HG03565 (cell line): ENCODE measurements around the gene MACROD2.

Experiments
- ATAC-seq: cut with Tn5 transposase; IDR thresholded peaks from one replicate; pipeline ENCODE4 v1.9.1; 2021; ENCODE audit warnings: mild to moderate bottlenecking, moderate library complexity; ENCODE audit not compliant: unreplicated experiment

Gene MACROD2

DNA sequence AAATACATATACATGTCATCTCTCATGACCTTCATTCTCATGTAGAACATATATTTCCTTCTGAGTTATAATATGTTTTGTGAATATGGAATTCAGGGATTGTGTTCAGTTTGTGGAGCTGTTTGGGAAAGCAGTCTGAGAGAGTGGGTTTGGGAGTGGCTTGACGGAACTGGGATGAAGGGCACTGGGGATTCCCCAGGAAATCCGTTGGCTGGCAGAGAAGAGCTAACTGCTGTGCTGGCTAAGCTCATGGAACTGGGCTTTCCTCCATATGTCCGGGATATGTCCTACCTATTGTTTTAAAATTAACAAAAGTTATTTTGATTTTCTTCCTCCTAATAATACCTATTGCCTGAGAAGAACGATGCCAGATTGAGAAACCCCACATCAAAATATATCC is 701.6 kb downstream of the MACROD2 start:
- no peak for ATAC-seq

DNA sequence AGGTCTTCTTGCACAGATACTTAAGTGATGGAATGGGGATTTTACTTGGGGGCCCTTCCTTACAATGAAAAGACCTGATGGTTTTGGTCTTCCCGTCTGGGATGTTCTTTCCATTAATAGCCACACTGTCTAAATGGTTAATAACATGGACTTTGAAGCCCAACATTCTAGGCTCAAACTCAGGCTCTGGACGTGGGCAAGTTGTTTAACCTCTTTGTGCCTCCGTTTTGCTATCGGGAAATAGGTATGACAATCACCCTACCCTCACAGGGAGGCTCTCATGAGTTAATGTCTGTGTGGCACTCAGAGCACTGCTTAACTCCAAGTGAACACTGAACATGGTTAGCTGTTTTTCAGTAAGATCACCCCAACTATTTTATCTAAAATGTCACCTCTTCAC is 702.8 kb downstream of the MACROD2 start:
- no peak for ATAC-seq

DNA sequence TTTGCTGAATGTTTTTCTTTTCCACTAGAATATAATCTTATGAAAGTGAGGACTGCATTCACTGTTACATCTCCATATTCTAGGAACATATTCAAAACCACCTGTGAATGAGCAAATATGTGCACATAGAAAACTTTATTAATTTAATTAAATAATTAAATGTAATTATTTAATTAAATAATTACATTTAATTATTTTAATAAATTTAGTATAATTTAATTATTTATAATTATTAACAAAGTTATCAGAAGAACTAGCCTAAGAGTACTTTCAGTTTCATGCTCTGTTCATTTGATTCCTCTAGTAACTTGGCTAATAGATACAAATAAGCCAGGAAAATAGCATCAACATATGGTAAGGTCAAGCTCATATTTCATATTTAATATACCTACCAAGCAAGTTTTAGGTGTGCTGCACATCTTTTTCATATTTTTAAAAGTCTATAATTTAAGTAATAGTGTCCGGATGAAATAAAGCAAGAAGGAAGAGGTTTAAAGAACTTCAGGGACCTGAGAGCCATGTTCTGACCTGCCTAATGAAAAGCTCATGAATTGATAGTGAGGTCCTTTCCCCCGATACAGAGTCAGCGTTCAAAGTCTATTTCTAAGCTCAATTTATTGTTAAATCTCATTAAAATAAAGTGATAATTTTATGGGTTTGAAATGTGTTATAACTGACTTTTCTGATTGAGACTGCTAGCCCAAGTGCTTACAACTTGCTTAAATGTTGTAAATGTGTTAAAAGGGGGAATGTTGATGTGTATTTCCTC is 703.5 kb downstream of the MACROD2 start:
- ATAC-seq: no peak

DNA sequence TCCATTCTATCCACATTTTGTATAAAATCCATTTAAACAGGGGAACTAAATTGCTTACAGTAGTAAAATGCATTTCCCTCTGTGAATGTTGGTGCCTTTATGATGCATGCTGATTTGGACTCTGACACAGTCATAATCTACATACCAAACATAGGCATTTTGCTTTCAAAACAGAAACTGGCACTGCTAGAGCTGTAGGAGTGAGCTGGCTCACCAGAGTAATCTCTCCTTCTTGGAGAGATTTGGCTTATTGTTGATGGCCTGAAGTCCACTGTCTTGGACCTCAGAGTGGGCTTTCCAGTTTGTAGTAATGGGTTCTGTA is 705.3 kb downstream of the MACROD2 start:
- ATAC-seq: peak; percentile 35

DNA sequence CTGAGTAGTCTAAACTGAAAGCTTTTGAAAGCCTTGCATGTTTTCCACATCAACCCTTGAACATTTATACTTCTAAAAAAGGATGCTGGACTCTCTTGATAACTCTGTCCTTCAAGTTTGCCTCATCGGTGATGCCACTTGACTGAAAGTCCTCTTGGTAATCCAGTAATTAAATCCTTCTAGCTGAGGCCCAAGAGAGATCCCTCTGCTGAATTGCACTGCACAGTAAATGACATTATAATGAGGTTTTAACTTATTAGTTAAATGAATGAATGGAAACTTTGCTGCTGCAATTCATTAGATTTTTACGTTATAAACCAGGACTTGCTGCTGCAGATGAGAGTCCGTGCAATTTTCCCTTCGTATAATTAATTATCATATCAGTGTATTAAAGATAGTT is 706.0 kb downstream of the MACROD2 start:
- no peak for ATAC-seq

DNA sequence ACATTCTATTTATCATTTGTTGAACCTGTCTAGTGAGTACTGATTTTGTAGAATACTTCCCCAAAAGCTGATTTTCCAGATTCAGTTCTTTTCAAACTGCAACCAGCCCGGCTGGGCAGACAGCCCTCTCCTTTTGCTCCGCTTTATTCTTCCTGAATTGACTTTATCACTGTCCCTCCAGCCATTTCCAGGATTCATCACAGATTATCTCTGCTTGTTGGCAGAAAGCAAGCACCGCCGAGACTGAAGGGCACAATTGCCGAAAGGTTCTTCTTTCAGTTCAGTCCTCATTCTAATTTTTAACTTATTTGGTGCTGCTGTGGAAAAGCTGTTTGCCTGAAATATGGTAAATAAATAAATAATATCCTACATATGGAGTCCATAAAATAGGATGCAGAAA is 711.2 kb downstream of the MACROD2 start:
- no peak for ATAC-seq

DNA sequence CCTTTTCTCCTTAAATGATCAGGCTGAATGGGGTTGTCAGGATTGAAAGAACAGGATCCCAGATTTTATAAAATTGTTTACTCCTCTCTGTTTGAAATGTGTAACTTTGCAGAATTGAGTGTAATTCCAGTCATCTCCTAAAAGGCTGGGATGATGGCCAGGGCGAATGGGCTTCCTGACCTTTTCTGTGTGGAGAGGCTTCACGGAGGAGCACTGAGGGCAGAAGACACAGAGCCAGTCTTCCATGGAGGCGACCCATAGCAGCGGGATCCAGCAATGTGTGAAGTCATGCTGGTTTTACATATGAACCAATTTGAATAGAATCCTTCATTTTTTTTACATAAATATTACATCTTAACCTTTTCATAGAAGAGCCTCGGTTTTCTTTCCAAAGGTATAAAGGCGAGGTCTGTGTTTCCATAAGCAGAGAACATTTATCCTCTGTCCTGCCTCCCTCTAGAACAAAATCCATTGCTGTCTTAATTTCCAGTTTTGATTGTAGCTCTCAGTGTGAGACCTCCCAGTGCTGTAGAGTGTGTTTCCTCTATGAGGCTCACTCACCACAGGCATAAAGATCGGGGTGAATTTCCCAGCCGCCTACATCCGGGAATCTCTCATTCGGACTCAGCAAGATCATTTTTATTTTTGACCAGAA is 711.8 kb downstream of the MACROD2 start:
- no peak for ATAC-seq

DNA sequence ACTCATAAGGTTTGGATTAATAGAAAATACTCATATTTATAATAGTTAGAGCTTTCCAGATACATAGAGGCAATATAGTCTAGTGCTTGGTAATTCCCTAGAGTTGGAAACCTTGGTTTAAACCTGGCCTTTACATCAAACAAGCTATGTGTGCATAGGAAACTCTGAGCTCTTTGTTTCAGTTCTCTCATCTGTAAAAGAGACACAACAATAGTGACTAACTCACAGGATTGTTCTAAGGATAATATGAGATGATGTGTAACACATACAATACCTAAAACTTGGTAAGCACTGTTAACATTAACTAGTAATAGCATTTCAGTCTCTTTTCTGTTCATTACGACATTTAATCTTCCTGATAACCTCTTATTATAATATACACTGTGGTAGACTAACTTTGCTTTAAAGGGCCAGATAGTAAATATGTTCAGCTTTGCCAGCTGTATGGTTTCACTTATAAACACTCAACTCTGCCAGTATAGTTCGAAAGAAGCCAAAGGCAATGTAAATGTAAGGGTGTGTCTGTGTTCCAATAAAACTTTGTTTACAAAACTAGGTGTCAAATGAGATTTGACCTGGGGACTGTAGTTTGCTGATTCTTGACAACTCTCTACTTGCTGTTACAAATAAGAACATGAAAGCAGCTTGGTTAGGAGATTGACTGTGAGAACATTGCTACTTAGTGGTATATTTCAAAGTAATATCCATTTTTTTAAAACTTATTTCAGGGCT is 712.7 kb downstream of the MACROD2 start:
- ATAC-seq: no peak

DNA sequence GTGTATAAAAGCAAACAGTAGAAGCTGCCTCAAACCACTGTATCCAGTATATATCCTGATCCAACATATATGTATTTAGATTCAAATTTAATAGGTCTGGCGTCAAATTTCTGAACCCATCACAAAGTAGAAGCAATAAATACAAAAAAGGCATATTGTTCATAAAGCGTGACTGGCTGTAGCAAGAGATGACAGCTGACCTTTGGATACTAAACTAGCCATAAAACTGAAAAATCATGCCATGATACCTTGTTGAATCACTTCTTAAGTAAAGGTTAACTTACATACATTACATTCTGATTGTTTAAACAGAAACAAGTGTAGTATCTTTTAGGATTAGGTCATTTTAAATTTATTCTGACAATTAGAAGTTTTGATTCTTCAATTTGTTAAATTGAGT is 714.1 kb downstream of the MACROD2 start:
- no peak for ATAC-seq

DNA sequence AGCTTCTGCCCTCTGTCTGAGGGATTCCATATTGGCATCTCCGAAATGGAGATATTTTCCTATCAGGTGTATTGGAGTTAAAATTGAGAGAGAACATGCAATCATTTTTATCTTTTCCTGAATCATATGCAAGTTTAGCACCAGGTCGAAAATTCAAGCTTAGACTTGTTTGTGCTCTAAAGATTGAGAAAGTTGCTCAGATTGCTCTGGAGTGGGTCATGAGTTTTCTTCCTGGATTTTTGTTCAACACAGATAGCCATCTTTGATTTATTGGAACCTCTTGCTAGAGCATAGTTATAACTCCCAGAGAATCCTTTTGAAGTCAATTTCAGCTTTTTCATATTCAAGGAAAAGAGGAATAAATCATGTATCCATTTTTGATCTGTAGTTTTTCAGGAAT is 715.6 kb downstream of the MACROD2 start:
- no peak for ATAC-seq

DNA sequence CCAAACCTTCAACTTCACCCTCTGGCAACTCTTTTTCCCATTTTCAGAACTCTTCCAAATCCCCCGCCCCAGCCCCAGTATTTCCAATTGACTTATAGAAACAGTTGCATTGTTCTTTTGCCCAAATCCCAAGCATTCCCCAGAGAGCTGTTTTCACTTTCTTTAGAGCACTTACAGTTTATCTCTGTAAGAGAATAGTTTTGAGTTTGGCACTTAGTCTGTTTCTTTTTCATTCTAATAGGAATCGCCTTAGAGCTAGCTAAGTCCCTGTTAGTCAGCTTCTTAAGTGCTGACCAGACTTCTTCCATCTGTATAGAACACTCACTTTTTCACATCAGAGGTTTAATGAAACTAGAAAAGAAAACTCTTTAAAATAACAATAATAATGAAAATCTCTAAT is 716.3 kb downstream of the MACROD2 start:
- no peak for ATAC-seq

DNA sequence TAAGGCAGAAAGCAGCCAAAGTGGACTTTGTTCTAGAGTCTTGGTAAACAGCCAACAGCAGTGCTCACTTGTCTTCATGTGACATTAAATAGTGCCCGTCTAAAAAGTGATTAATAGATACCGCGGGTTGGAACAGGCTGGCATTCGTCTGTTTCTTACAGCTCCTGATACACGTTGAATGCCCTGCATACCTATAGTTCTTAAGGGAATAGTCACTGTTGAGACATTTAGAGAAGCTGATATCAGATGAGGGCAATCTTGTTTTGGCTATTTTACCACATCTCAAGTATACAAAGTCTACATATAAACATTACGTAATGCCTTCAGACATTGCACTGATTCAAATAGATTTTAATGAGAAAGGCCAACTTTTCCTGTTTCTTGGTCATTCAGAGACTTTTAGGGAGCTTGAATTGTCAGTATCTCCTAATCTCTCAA is 717.0 kb downstream of the MACROD2 start:
- ATAC-seq: no peak

DNA sequence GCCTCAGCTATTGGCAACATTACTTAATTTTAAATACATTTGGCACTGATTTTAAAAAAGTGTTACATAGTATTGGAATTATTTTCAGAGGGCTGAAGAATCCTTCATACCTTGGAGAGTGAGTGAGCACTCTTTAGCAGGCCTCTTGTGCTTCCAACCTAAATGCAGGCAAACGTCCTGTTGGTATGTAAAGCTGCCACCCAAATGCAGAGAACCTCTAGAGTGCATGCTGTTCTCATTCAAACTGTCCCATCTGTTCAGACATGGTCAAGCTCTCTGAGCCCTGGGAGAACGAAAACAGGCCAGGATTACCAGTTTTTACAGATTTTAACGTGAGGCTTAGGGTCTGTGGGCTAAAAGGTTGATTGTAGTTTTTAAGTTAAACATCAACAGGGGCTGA is 720.1 kb downstream of the MACROD2 start:
- no peak for ATAC-seq

DNA sequence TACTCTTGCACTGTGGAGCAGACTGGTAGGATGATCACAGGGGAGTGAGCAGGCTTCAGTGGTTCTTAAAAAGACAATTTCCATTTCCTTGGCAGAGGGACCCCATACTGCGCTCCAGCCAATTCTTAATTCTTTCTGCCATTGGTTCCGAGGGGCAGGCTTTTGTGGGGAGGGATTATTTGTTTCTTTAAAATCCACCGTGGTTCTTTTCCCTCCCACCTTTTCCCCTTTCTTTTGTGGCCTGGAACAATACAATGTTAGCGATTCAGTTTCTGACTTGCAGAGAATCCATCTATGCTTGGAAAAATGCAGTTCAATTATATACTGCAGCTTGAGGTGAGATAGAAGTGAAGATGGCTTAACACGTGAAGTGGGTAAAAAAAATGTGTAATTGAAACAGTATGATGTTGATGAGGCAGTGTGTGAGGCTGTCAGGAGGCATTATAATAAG is 721.1 kb downstream of the MACROD2 start:
- no peak for ATAC-seq

DNA sequence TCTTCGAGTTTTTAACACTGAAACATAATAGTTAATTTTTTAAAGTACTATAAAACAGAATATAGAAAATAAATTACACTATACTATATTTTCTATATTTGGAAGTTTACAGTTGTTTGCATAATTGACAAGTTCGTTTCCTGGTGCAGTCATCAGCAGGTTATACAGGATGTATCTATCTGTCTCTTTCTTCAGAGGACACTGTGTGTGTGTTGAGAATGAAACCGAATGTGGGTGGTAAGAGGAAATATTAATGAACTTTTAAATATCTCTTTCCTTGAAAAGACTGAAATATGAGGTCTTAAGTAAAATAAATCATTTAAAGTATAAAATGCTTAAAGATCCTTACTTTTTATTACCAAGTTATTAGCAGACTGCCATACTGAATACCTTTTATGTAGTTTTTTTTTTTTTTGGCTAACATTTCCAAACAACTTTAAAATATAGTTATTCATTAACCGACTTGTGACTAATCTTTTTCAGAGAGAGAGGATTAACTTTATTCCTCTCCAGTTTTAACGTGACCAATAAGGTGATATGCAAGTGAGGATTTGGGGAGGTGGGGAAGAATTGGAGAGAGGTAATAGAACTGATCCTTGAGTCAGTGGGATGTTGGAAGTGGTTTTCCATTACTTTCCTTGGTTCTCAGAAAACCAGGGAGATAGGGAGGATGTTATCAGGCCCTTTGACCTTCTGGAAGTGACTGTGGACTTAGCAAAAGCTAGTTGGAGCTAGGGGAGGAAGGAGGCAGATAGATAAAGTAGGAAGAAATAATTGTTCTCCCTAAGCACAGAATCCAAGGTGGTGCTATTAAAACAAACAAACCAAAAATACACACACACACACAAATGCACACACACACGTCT is 722.1 kb downstream of the MACROD2 start:
- ATAC-seq: peak; percentile 84

DNA sequence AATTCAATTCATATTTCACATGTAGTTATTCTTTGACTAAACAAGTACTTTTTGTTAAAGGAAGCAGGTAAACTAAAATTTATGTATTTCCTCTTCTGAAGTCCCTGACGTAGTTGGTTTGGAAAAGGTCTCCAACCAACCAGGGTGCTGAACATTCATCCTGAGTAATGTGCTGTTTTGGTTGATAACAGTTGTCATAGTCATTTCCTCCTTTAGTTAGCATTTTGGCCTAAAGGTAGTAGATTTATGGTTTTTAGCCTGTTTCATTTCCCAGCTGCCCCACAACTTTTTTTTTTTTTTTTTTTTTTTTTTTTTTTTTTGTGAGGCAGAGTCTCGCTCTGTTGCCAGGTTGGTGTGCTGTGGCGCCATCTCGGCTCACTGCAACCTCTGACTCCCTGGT is 724.9 kb downstream of the MACROD2 start:
- no peak for ATAC-seq

DNA sequence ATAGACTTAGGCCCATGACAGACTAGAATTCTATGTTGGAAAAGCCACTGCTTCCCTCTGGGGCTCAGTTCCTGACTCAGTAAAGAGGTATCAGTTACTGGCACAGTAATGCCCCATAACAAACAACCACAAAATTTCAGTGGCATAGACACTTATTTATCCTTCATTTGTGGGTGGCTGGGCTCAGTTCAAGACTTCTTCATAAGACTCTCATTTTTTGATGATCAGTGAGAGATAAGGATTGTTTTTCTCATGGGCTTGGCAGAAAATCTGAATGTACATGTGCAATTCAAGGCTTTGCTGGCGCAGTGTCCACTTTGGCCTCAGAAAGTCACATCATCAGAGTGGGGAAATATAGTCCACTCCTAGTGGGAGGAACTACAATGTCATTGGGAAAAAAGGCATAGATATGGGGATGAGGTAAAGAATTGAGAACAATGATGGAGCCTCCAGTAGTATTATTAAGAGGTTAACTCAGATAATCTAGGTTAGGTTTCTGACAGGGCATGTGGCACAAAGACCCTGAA is 726.7 kb downstream of the MACROD2 start:
- no peak for ATAC-seq

DNA sequence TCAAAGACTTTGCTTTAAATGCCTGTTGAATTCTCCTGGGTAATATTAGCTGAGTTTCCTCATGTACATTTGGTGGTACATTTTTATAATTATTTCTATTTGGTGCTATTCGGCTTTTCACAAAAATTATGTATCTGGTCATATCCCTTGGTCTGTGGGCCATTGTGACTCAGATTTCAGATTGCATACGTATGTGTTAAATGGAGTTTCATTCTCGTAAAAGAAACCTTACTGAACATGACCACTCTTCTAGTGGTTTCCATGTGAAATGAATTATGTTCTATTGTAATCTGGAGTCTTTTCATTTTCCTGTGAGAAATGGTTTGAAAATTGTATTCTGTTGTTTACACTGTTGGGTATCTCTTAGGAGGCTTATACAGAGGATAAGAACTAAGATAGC is 728.3 kb downstream of the MACROD2 start:
- no peak for ATAC-seq

DNA sequence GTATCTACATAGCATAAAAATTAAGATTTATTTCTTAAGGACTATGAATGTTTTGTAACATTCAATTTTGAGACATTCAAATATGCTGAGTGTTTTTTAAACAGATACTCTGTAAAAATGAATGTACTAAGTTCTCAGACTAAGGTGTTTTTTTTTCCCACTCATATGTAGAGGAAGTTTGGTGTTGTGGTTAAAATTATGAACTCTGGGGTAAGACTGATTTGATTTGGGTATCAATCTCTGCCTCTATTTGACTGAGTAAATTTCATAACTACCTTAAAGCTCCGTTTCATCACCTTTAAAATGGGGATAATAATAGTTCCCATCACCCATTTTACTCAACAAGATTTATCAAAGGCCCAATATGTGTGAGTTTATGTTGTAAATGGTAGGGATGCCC is 728.7 kb downstream of the MACROD2 start:
- ATAC-seq: no peak

DNA sequence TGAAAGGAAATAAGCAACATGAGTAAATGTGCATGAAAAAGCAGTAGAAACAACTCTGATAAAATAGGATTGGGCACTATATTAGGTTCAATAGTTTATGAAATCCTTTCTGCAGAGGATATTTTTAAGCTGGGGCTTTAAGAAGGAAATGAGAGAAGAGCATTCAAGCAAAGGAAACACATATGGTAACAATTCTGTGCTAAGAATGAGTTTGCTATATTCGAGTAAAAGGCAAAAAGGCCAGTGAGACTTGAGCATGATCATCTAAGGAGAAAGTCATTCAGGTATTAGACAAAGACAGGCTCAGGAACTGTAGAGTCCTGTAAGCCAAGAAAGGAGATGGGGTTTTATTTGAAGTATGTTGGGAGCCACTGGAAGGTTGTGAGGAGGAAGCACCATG is 729.2 kb downstream of the MACROD2 start:
- ATAC-seq: no peak

DNA sequence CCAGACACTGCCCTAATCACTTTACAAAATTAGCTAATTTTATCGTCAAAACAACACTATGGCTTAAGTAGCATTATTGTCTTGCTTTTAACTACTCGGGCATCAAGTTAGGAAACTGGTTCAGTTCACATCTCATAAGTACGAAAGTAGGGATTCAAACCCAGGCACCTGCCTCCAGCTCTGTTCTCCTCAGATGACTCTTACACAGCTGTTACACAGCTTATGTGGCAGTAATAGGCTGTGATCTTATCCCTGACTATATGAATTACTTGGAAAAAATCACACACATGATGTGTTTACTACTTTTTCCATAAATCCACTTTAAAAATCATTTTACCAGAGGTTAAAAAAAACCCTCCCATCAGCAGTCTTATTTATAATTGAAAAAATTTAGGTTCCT is 731.3 kb downstream of the MACROD2 start:
- ATAC-seq: no peak
